KOPT-K1 (cell line): ENCODE data around the gene CAMK1G.

Experiments used
- H3K27ac ChIP-seq: fragments of 200-600 bp; sonication (generic); 2 replicates; pipeline ENCODE4 v1.5.1; 2016; ENCODE audit warnings: antibody characterized with exemption, mild to moderate bottlenecking, low read depth, low read length; ENCODE audit not compliant: poor library complexity, severe bottlenecking
- H3K36me3 ChIP-seq: fragments of 200-600 bp; sonication (generic); 2 replicates; pipeline ENCODE4 v1.5.1; 2017; ENCODE audit warnings: antibody characterized with exemption, mild to moderate bottlenecking, low read length, moderate library complexity; ENCODE audit not compliant: insufficient read depth
- H3K9me3 ChIP-seq: fragments of 200-600 bp; sonication (generic); 2 replicates; pipeline ENCODE4 v1.5.1; 2017; ENCODE audit warnings: antibody characterized with exemption, low read length, mild to moderate bottlenecking; ENCODE audit not compliant: insufficient read depth, poor library complexity, severe bottlenecking

Gene CAMK1G

DNA sequence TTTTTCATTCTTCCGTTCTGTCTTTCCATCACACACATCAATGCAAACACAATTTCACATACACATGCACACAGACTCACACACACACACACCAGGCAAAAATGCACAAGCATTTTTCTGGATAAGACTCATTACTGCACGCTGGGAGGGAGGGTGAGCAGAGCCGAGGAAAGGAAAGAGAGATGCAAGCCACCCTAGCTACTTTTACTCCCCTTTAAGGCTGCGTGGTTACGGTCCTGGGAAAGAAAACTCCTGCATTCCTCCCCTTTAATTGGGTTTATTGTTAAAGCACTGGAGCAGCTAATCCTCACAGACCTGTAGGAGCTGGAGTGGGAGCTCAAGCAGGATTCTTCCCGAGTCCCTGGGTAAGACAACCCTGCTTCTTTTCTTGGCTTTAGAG lies at the start of gene CAMK1G:
TSS of gene CAMK1G (plus strand) at position 307 of the 400 bp plus-strand sequence. CDS start 11,270 bp downstream, outside the sequence.
- Histone ChIP-seq H3K36me3 (no peaks in the 10 kb centered on the region), H3K27ac (no peak within 1 kb of the TSS), H3K9me3 (no peaks in the 10 kb centered on the region)

DNA sequence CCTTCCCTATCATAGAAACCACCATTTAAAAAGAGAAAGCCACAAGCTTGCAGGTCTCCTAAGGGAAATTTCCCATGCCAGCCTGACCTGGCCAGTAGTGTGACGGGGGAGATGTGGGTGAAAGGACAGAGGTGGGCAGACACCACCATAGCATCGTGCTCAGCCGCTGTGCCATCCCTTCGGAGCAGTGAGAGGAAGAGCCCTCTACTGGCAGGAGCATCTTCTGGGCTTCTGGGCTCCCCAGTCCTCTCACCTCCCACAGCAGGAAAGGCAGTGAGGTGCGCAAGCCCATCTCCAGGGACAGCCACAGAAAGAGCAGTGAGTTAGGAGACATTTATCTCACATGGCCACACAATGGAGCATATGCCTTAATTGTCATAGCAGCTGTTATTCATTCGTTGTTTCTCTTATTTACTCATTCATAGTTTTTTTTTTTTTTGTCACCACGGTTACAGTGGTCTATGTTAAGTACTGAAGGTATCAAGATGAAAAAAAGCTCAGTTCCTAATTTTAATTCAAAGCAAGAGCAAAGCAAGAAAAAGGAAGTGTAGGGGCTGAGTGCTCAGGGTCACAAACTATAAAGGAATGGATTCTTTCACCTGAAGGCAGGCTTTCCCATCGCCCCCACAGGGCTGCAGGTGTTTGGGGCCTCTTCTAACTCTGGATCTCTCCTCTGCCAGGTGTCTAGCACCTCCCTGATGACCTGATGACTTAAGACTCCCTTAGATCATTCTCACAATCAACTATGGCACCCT lies 48.8 kb upstream of the CAMK1G start:
- Histone ChIP-seq H3K27ac (no peak overlapping the region), H3K36me3 (no peaks in the 10 kb centered on the region), H3K9me3 (no peaks in the 10 kb centered on the region)

- Histone ChIP-seq H3K9me3 (no peaks in the 10 kb centered on the region), H3K36me3 (no peaks in the 10 kb centered on the region), H3K27ac (no peak overlapping the region)
Observed at GRCh38 chr1:209536843-209537242, 46.7 kb upstream of the CAMK1G start.

- no peaks in the 10 kb centered on the region for H3K9me3 ChIP-seq
- no peaks in the 10 kb centered on the region for H3K36me3 ChIP-seq
- H3K27ac ChIP-seq = no peak overlapping the region
Observed at GRCh38 chr1:209537336-209538114, 46.0 kb upstream of the CAMK1G start.

DNA sequence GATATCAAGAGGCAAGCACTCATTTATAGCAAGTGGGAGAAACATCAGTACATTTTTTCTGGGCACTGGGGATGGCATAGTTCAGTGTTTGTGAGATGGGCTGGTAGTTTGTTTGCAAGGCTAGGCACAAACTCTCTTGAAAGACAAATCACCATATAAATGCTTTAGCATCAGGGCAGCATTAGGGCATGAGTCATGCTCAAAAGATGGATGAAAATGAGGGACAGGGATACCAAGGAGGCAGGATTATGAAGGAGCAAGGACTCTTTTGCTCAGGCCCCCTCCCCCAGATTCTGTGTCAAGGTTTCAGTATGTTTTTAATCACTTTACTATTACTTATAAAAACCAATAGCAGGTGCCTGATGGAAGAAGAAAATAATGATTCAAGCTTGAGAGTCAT lies 43.9 kb upstream of the CAMK1G start:
- Histone ChIP-seq H3K9me3 (no peaks in the 10 kb centered on the region), H3K36me3 (no peaks in the 10 kb centered on the region), H3K27ac (no peak overlapping the region)

GRCh38 chr1:209542585-209542984 lies 40.9 kb upstream of the CAMK1G start:
- H3K27ac ChIP-seq = no peak overlapping the region
- H3K9me3 ChIP-seq = no peaks in the 10 kb centered on the region

DNA sequence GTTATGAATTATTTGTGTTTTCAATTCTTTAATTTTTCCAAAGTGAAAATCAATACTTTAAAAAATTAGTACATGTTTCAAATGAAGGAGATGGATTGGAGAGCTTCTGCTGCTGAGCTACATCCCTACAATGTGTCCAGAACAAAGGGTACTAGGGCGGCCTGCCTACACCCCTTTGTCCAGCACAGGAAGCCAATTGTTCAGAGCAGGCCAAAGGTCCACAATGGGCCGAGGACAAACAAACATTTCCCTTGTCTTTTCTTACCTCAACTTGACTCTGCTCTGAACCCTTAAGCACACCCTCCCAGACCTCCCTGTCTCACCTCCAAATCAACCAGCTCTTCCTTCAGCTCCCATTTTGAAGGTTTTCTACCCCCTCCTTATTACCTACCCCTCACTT lies 39.4 kb upstream of the CAMK1G start:
- Histone ChIP-seq H3K27ac (no peak overlapping the region), H3K9me3 (no peaks in the 10 kb centered on the region)

More at GRCh38 chr1:209542585-209542984, 40.9 kb upstream of the CAMK1G start:
- H3K36me3 ChIP-seq = no peaks in the 10 kb centered on the region

GRCh38 chr1:209545423-209545822 lies 38.1 kb upstream of the CAMK1G start:
- no peak overlapping the region for H3K27ac ChIP-seq

More for the DNA sequence above, 39.4 kb upstream of the CAMK1G start:
- H3K36me3 ChIP-seq = no peaks in the 10 kb centered on the region

DNA sequence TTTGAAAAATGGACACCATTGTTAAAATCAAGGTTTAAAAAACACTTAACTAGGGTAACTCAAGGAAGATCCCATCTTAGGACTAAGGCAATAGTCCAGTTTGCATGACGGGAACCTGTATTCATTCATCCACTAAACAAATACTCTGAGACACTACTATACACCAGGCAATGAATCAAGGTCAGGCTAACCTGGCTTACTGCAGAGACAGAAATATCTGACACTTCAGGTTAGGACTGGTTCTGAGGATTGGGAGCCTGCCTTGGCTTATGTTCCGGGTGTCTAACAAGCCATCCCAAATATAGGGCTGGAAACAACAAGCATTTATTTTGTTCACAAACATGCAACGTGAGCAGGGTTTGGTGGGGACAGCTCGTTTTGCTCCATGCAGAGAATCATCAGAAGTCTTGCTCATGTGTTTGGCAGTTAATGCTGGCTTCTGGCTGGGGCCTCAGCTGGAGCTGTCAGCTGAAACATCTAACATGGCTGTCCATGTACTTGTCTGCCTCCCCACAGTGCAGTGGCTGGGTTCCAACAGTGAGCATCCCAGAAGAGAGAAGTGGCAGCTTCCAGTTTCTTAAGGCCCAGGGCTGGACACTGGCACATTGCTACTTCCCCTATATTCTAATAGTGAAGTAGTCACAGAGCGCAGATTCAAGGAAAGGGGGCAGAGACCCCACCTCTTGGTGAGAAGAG lies 37.0 kb upstream of the CAMK1G start:
- Histone ChIP-seq H3K27ac (no peak overlapping the region), H3K36me3 (no peaks in the 10 kb centered on the region), H3K9me3 (no peaks in the 10 kb centered on the region)

More at GRCh38 chr1:209545423-209545822, 38.1 kb upstream of the CAMK1G start:
- Histone ChIP-seq H3K9me3 (no peaks in the 10 kb centered on the region), H3K36me3 (no peaks in the 10 kb centered on the region)

- Histone ChIP-seq H3K9me3 (no peaks in the 10 kb centered on the region), H3K27ac (no peak overlapping the region), H3K36me3 (no peaks in the 10 kb centered on the region)
Observed at GRCh38 chr1:209547626-209548025, 35.9 kb upstream of the CAMK1G start.

GRCh38 chr1:209549443-209550205 lies 33.9 kb upstream of the CAMK1G start:
- no peaks in the 10 kb centered on the region for H3K9me3 ChIP-seq
- H3K27ac ChIP-seq = no peak overlapping the region
- H3K36me3 ChIP-seq = no peaks in the 10 kb centered on the region

DNA sequence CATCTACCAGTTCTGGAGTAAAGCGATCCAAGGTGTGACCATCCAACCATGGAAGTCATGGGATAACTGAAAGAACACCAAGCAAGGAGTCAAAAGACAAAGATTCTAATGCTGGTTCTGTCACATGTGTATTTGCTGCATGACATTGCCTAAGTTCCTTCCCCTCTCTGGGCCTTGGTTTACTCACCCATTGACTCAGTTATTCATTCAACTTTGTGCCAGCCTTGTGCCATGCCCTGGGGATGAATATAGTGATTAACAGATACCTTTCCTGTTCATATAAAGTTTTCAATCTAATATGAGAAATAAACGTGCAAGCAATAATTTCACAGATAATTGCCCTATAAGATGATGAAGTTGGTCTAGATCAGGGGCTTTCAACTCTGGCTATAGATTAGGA lies 33.0 kb upstream of the CAMK1G start:
- H3K36me3 ChIP-seq = no peaks in the 10 kb centered on the region
- no peaks in the 10 kb centered on the region for H3K9me3 ChIP-seq
- no peak overlapping the region for H3K27ac ChIP-seq

- no peaks in the 10 kb centered on the region for H3K36me3 ChIP-seq
- no peaks in the 10 kb centered on the region for H3K9me3 ChIP-seq
- no peak overlapping the region for H3K27ac ChIP-seq
Observed at GRCh38 chr1:209552406-209553264, 30.9 kb upstream of the CAMK1G start.
